H1 (cell line): ENCODE data around the gene PTPRO. TPM values are rescaled to one million over a fixed set of nuclear protein-coding genes. Genes with fewer than 3 reads are reported as not detected.

ENCODE experiments used
- TCF12 ChIP-seq: IDR thresholded peaks from 2 replicates; pipeline ENCODE4 v1.6.1; 2011; ENCODE audit warnings: low read depth, mild to moderate bottlenecking, low read length
- polyA plus RNA-seq, 7 experiments: library from polyadenylated mRNA; depleted of rRNA in 3 of 7; stranded (reverse) in 5 of 7; unstranded in 2 of 7; fragments of >200 nt in 5 of 7; fragments of 200-250 nt in 2 of 7; gene quantifications; 1 replicate in 5 of 7; 2 replicates in 1 of 7; 4 replicates in 1 of 7; pipeline versions ENCODE4 v1.2.1 to v1.2.3, GENCODE V29; 2011 to 2013; ENCODE audit warnings: missing spikeins in 2 of 7, mixed read lengths in 2 of 7
- total RNA-seq: library from RNA; stranded (reverse); fragmentation: NEBNext Ultra II Directional; extraction: Animal tissue kit (Norgen Biotek cat#: 25700); gene quantifications from 2 replicates; pipeline ENCODE4 v1.2.1, GENCODE V29; 2021

Gene PTPRO
- total and polyA plus RNA-seq, 2 of the 8 experiments (the other 6 are each of a cell fraction or from before 2014, with no cell fraction given), result 0.73 to 1.7 TPM

GRCh38 chr12:15584366-15585041 lies 262.2 kb downstream of the PTPRO start (continued):
- TF ChIP-seq TCF12, result no peak
- TF ChIP-seq, all 59 proteins: peak for 2
